ENCODE data around the gene PLXNA1.

The PLXNA1 gene

GRCh38 chr3:126987596-126987995 lies 4.7 kb downstream of the PLXNA1 start:
- no peak for DNase-seq (ENCODE audit: low spot score)

GRCh38 chr3:126988451-126989021 lies 5.6 kb downstream of the PLXNA1 start:
- DNase-seq (ENCODE audit: low spot score): no peak

- no peak for DNase-seq (ENCODE audit: low spot score)
Observed at GRCh38 chr3:126989316-126990023, 6.6 kb downstream of the PLXNA1 start.

GRCh38 chr3:126990024-126990700 lies 7.2 kb downstream of the PLXNA1 start:
- DNase-seq (ENCODE audit: low spot score): no peak

- DNase-seq (ENCODE audit: low spot score): no peak
Observed at GRCh38 chr3:126990890-126991289, 8.0 kb downstream of the PLXNA1 start.

GRCh38 chr3:126991366-126992200 lies 8.7 kb downstream of the PLXNA1 start:
- no peak for DNase-seq (ENCODE audit: low spot score)

- DNase-seq (ENCODE audit: low spot score): no peak
Observed at GRCh38 chr3:126992216-126992615, 9.3 kb downstream of the PLXNA1 start.

GRCh38 chr3:126992776-126993175 lies 9.9 kb downstream of the PLXNA1 start:
- DNase-seq (ENCODE audit: low spot score): no peak

GRCh38 chr3:126993436-126993835 lies 10.5 kb downstream of the PLXNA1 start:
- no peak for DNase-seq (ENCODE audit: low spot score)

GRCh38 chr3:126994661-126995245 lies 11.8 kb downstream of the PLXNA1 start:
- DNase-seq (ENCODE audit: low spot score): no peak

GRCh38 chr3:126995254-126995780 lies 12.4 kb downstream of the PLXNA1 start:
- DNase-seq (ENCODE audit: low spot score): no peak

- no peak for DNase-seq (ENCODE audit: low spot score)
Observed at GRCh38 chr3:126995926-126996512, 13.1 kb downstream of the PLXNA1 start.

GRCh38 chr3:126996905-126997304 lies 14.0 kb downstream of the PLXNA1 start:
- no peak for DNase-seq (ENCODE audit: low spot score)

- no peak for DNase-seq (ENCODE audit: low spot score)
Observed at GRCh38 chr3:126997455-126998038, 14.6 kb downstream of the PLXNA1 start.

GRCh38 chr3:126998320-126998719 lies 15.4 kb downstream of the PLXNA1 start:
- DNase-seq (ENCODE audit: low spot score): no peak

GRCh38 chr3:126998728-126999127 lies 15.8 kb downstream of the PLXNA1 start:
- DNase-seq (ENCODE audit: low spot score): no peak

GRCh38 chr3:126999383-126999782 lies 16.5 kb downstream of the PLXNA1 start:
- DNase-seq (ENCODE audit: low spot score): no peak

- DNase-seq (ENCODE audit: low spot score): no peak
Observed at GRCh38 chr3:127000119-127000518, 17.2 kb downstream of the PLXNA1 start.

- DNase-seq (ENCODE audit: low spot score): no peak
Observed at GRCh38 chr3:127000761-127001160, 17.8 kb downstream of the PLXNA1 start.

GRCh38 chr3:127001486-127002194 lies 18.7 kb downstream of the PLXNA1 start:
- no peak for DNase-seq (ENCODE audit: low spot score)

Data from D341Med (cell line).